Measurements from ENCODE around the gene ISCU. TPM values are rescaled to one million over a fixed set of nuclear protein-coding genes. Genes with fewer than 3 reads are reported as not detected.

Gene ISCU
- total and polyA plus RNA-seq, 2 of the 8 experiments (the other 6 are each of a cell fraction or from before 2014, with no cell fraction given), result 72.1 to 78.1 TPM

- no peak for TF ChIP-seq SRF (IDR thresholded peaks at IDR 0.05; ENCODE audit: low read depth, low read length)
- no peak for TF ChIP-seq HDAC6 (IDR thresholded peaks at IDR 0.05; ENCODE audit: low read depth, low read length)
Observed at GRCh38 chr12:108608616-108609015, 46.2 kb downstream of the ISCU start (continued).

All from H1 (cell line).